ENCODE data around the gene TMEM170A. TPM values are rescaled to one million over a fixed set of nuclear protein-coding genes. Genes with fewer than 3 reads are reported as not detected.

TMEM170A gene
- total and polyA plus RNA-seq, 9 donors: 8.6 to 29.0 (median 23.4) TPM

- Histone ChIP-seq H3K27ac (no peak overlapping the region), H3K9me3 (no peaks in the 10 kb centered on the region), H3K36me3 (no peaks in the 10 kb centered on the region), H3K4me3 (no peak overlapping the region), H3K4me1 (ENCODE audit: insufficient read depth) (no peaks in the 10 kb centered on the region), H3K27me3 (no peaks in the 10 kb centered on the region)
- no peak for TF ChIP-seq EP300 (IDR thresholded peaks at IDR 0.05)
- no peak for TF ChIP-seq CTCF (IDR thresholded peaks at IDR 0.05)
- TF ChIP-seq POLR2A (IDR thresholded peaks at IDR 0.05): no peak
- DNase-seq: no peak
- WGBS, 3 donors: 67 to 74% (median 69%) methylated on average over 2 of the region's 2 CpGs
- intact Hi-C loops (cut with DNase I): no loop called here
Measured at GRCh38 chr16:75488322-75488721, 23.8 kb upstream of the TMEM170A start.

- WGBS, 3 donors: 75 to 95% (median 88%) methylated on average over 2 of the region's 2 CpGs
- H3K36me3 ChIP-seq: no peaks in the 10 kb centered on the region
- no peak overlapping the region for H3K27ac ChIP-seq
- H3K27me3 ChIP-seq: no peaks in the 10 kb centered on the region
- H3K4me3 ChIP-seq: no peak overlapping the region
- TF ChIP-seq CTCF (IDR thresholded peaks at IDR 0.05) (no peak), EP300 (IDR thresholded peaks at IDR 0.05) (no peak), POLR2A (IDR thresholded peaks at IDR 0.05) (no peak)
- no peak for DNase-seq
- intact Hi-C loops (cut with DNase I): no loop called here
- H3K9me3 ChIP-seq: no peaks in the 10 kb centered on the region
- no peaks in the 10 kb centered on the region for H3K4me1 ChIP-seq (ENCODE audit: insufficient read depth)
Measured at GRCh38 chr16:75486676-75487313, 22.3 kb upstream of the TMEM170A start.

- TF ChIP-seq POLR2A (IDR thresholded peaks at IDR 0.05) (no peak), EP300 (IDR thresholded peaks at IDR 0.05) (no peak), CTCF (IDR thresholded peaks at IDR 0.05) (no peak)
- intact Hi-C loops (cut with DNase I): no loop called here
Measured at GRCh38 chr16:75486014-75486675, 21.7 kb upstream of the TMEM170A start.

GRCh38 chr16:75485230-75486013 lies 20.9 kb upstream of the TMEM170A start:
- WGBS, 3 donors: 54 to 66% (median 60%) methylated on average over 7 of the region's 7 CpGs
- no peaks in the 10 kb centered on the region for H3K27me3 ChIP-seq
- H3K27ac ChIP-seq: no peak overlapping the region
- no peak overlapping the region for H3K4me3 ChIP-seq
- H3K36me3 ChIP-seq: no peaks in the 10 kb centered on the region
- H3K4me1 ChIP-seq (ENCODE audit: insufficient read depth): no peaks in the 10 kb centered on the region
- TF ChIP-seq CTCF (IDR thresholded peaks at IDR 0.05) (no peak), EP300 (IDR thresholded peaks at IDR 0.05) (no peak), POLR2A (IDR thresholded peaks at IDR 0.05) (no peak)
- intact Hi-C loops (cut with DNase I): no loop called here
- no peaks in the 10 kb centered on the region for H3K9me3 ChIP-seq
- DNase-seq: no peak

More at GRCh38 chr16:75486014-75486675, 21.7 kb upstream of the TMEM170A start:
- no peaks in the 10 kb centered on the region for H3K27me3 ChIP-seq
- H3K36me3 ChIP-seq: no peaks in the 10 kb centered on the region
- no peak overlapping the region for H3K27ac ChIP-seq
- no peak for DNase-seq
- no peaks in the 10 kb centered on the region for H3K4me1 ChIP-seq (ENCODE audit: insufficient read depth)
- 80 to 86% (median 82%) methylated on average over 9 of the region's 9 CpGs for WGBS, 3 donors
- no peak overlapping the region for H3K4me3 ChIP-seq
- H3K9me3 ChIP-seq: no peaks in the 10 kb centered on the region

Measured in ovary (tissue), 9 donors.